ENCODE data around the gene FRMD3.

- no peak for TF ChIP-seq EZH2 (IDR thresholded peaks at IDR 0.05; ENCODE audit: low read length, unreplicated experiment)
- TF ChIP-seq CTCF (conservative IDR thresholded peaks at IDR 0.05; ENCODE audit: low read depth, low read length): no peak
Measured at GRCh38 chr9:83362341-83362995, 175.7 kb downstream of the FRMD3 start.
